Fibroblast of mammary gland (primary cell): Measurements from ENCODE around the gene MORC1.

Experiments
- DNase-seq: peaks from one replicate; pipeline ENCODE4 v3.0.0-alpha.2; 2010; ENCODE audit warnings: low read depth
- H3K4me3 ChIP-seq: 2 replicates; pipeline ENCODE4 v1.5.1; 2011; ENCODE audit warnings: low read depth, mild to moderate bottlenecking, low read length, moderate library complexity; ENCODE audit not compliant: control insufficient read depth
- CTCF ChIP-seq: conservative IDR thresholded peaks from 2 replicates; pipeline ENCODE4 v1.5.1; 2011; ENCODE audit warnings: low read depth, low read length, inconsistent platforms; ENCODE audit not compliant: control insufficient read depth, insufficient read depth

The MORC1 gene

GRCh38 chr3:108953700-108954099 lies 164.2 kb downstream of the MORC1 start, which contains the start of gene GUCA1C:
Gene GUCA1C, minus strand, starts transcription at chr3:108953879. Its CDS starts 117 bp downstream, at chr3:108953762.
- DNase-seq, result no peak
- no peak for TF ChIP-seq CTCF
- H3K4me3 ChIP-seq, result no peak within 1 kb of the TSS

DNA sequence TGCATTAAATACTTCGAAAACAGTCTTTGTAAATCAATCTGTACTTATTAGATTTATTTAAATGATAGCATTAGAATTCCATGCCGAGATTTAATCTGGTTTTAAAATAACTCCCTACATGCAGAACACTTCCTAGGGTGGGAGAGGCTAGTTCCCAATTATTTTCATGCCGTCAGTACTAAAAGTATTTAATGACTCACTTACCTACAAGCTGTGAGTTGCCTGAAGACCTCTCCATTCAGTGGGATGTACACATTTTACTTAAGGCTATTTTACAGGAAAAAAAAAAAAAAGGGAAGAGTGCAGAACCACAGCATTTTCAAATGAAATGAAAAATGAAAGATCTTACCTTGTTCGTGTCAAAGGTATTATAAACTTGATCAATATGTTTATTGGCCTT lies 164.7 kb downstream of the MORC1 start:
- DNase-seq, result no peak
- H3K4me3 ChIP-seq, result no peak overlapping the region
- no peak for TF ChIP-seq CTCF

DNA sequence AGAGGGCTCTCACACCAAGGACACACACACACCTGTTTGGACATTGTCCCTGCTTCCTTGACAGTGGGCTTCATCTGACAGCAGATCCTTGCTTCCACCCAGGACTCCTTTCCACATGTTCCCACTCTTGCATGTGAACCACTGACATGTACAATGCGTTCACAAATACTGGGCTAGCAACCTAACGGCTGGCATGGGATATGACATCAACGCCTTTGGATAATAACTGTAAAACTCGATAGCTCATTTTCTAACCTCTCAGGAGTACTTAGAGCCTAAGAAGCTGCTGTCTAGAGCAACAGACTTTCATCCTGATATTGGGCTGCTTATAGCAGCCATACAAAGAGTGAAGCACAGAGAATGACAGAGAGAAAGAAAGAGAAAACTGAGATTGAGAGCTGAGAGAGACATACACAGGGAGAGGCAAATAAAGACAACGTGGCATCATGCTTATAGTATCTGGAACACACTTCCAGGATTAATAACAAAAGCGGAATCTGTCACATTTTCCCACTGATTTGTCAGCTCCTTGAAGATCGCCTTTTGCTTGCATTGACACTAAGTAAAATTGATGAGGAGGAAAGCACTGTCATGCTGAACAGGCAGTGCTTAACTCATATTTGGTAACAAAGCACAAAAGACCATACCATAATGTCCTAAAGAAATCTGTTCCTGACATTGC lies 166.0 kb downstream of the MORC1 start:
- no peak for TF ChIP-seq CTCF
- no peak for DNase-seq
- no peak overlapping the region for H3K4me3 ChIP-seq

GRCh38 chr3:108947855-108948254 lies 170.1 kb downstream of the MORC1 start:
- no peak for DNase-seq
- H3K4me3 ChIP-seq, result no peak overlapping the region
- no peak for TF ChIP-seq CTCF

DNA sequence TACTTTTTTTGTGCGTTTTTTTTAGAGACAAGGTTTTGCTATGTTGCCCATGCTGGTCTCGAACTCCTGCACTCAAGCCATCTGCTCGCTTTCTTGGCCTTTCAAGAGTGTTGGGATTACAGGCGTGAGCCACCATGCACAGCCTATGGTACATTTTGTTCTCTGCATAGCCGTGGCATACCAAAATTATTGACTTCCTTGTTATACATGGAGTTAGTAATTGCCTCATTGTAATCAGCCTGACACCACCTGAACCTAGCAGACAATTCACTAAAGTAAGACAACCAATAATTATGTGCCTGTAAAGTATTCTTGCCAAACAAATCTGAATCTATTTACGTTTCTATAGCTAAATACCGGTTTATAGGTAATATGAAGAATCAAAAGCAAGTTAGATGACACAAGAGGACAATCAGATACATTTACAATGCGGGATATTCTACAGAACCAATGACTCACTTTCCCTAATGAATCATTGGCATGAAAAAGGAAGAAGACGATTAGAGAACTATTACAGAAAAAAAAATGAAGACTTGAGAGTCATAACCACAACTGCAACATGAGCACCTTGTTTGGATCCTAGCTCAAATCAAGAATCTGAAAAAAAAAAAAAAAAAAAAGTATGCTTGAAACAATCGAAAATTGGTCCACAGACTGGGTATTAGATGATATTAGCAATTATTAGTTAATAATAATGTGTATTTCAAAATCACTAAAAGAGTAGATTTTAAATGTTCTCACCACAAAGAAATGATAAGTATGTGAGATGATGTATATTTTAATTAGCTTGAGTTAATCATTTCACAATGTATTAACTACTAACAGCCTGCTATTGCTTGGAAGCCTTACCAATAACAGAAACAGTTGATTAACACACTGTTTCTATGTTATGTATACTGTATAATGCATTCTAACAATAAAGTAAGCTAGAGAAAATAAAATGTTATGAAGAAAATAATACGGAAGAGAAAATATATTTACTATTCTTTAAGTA lies 171.3 kb downstream of the MORC1 start:
- no peak for TF ChIP-seq CTCF
- DNase-seq, result peak; percentile 35
- no peak overlapping the region for H3K4me3 ChIP-seq

GRCh38 chr3:108940568-108941263 lies 177.2 kb downstream of the MORC1 start:
- no peak for TF ChIP-seq CTCF
- no peak overlapping the region for H3K4me3 ChIP-seq
- DNase-seq, result no peak
